HepG2 (cell line): ENCODE results near the gene ZFYVE27. TPM values are rescaled to one million over a fixed set of nuclear protein-coding genes. Genes with fewer than 3 reads are reported as not detected.
A peak's percentile ranks its signal among the peaks of the same experiment; 100 is the strongest.

Source experiments
- ATF7-NPFF ChIP-seq: sonication (generic); formaldehyde crosslinking; IDR thresholded peaks from 2 replicates; pipeline ENCODE4 v1.8.1; 2023; ENCODE audit warnings: mild to moderate bottlenecking, low read depth, missing genetic modification reagents, moderate library complexity
- CEBPB ChIP-seq: IDR thresholded peaks from 2 replicates; pipeline ENCODE4 v1.6.1; 2011; ENCODE audit warnings: low read depth, low read length, improper control_type of control experiment, borderline replicate concordance
- FIP1L1 ChIP-seq: fragments of 200-400 bp; formaldehyde crosslinking; IDR thresholded peaks from 2 replicates; pipeline ENCODE4 v1.6.1; 2018; ENCODE audit warnings: low read depth, mild to moderate bottlenecking, low read length, moderate library complexity, borderline replicate concordance; ENCODE audit not compliant: insufficient read depth
- FOXJ3 ChIP-seq: sonication (generic); formaldehyde crosslinking; IDR thresholded peaks from 2 replicates; pipeline ENCODE4 v1.4.0; 2020; ENCODE audit warnings: missing genetic modification reagents, mild to moderate bottlenecking, borderline replicate concordance
- HHEX ChIP-seq: IDR thresholded peaks from 2 replicates; pipeline ENCODE4 v1.6.1; 2016; ENCODE audit warnings: control low read depth
- JUN ChIP-seq: sonication (generic); formaldehyde crosslinking; IDR thresholded peaks from 2 replicates; pipeline ENCODE4 v1.4.0; 2020; ENCODE audit warnings: mild to moderate bottlenecking, missing genetic modification reagents
- MED1 ChIP-seq: sonication (generic); formaldehyde crosslinking; IDR thresholded peaks from 2 replicates; pipeline ENCODE4 v1.4.0; 2020; ENCODE audit warnings: missing genetic modification reagents
- SIX1 ChIP-seq: sonication (generic); formaldehyde crosslinking; IDR thresholded peaks from 2 replicates; pipeline ENCODE4 v1.4.0; 2020; ENCODE audit warnings: missing genetic modification reagents, borderline replicate concordance
- SRSF1 ChIP-seq: fragments of 200-400 bp; formaldehyde crosslinking; optimal IDR thresholded peaks from 2 replicates; pipeline ENCODE3; 2017; ENCODE audit warnings: mild to moderate bottlenecking, low read depth, low read length, moderate library complexity
- TOPORS ChIP-seq: sonication (generic); formaldehyde crosslinking; IDR thresholded peaks from 2 replicates; pipeline ENCODE4 v1.8.0; 2023; ENCODE audit warnings: mild to moderate bottlenecking, missing genetic modification reagents
- ZFY ChIP-seq: sonication (generic); formaldehyde crosslinking; IDR thresholded peaks from 2 replicates; pipeline ENCODE4 v1.4.0; 2020; ENCODE audit warnings: missing genetic modification reagents
- ZNF354B ChIP-seq: sonication (generic); formaldehyde crosslinking; IDR thresholded peaks from 2 replicates; pipeline ENCODE4 v1.8.0; 2022; ENCODE audit warnings: mild to moderate bottlenecking, missing genetic modification reagents
- ZNF44 ChIP-seq: sonication (generic); formaldehyde crosslinking; IDR thresholded peaks from 2 replicates; pipeline ENCODE4 v1.5.1; 2020; ENCODE audit warnings: mild to moderate bottlenecking, missing genetic modification reagents
- ZNF547 ChIP-seq: sonication (generic); formaldehyde crosslinking; IDR thresholded peaks from 2 replicates; pipeline ENCODE4 v1.5.1; 2020; ENCODE audit warnings: mild to moderate bottlenecking, missing genetic modification reagents
- ZNF619 ChIP-seq: sonication (generic); formaldehyde crosslinking; IDR thresholded peaks from 2 replicates; pipeline ENCODE4 v1.4.0; 2020; ENCODE audit warnings: mild to moderate bottlenecking, missing genetic modification reagents
- ZNF75D ChIP-seq: sonication (generic); formaldehyde crosslinking; IDR thresholded peaks from 2 replicates; pipeline ENCODE4 v1.8.1; 2023; ENCODE audit warnings: missing genetic modification reagents, mild to moderate bottlenecking, borderline replicate concordance
- ZNF883 ChIP-seq: sonication (generic); formaldehyde crosslinking; IDR thresholded peaks from 2 replicates; pipeline ENCODE4 v1.5.1; 2020; ENCODE audit warnings: mild to moderate bottlenecking, missing genetic modification reagents; ENCODE audit errors: not compliant biosample characterization
- polyA plus RNA-seq, 8 experiments: library from polyadenylated mRNA; depleted of rRNA in 3 of 8; stranded (reverse) in 7 of 8; unstranded in 1 of 8; fragments of >200 nt; fragmentation: Illumina TruSeq in 4 of 8; extraction: Trizol in 4 of 8; gene quantifications; 2 replicates each; pipeline versions ENCODE4 v1.2.1 to v1.2.3, GENCODE V29; 2011 to 2016; ENCODE audit warnings: low read depth in 4 of 8, missing spikeins in 1 of 8, mixed read lengths in 1 of 8; ENCODE audit not compliant: insufficient read depth in 1 of 8
- total RNA-seq, 5 experiments: library from RNA; depleted of rRNA; stranded (reverse); fragments of >200 nt; fragmentation: Illumina TruSeq; extraction: Trizol; gene quantifications; 2 replicates each; pipeline ENCODE4 v1.2.3, GENCODE V29; 2016; ENCODE audit warnings: low read depth in 1 of 5
- TF ChIP-seq, protein P1 (sequence below): sonication (generic); formaldehyde crosslinking; IDR thresholded peaks from 2 replicates; pipeline ENCODE4 v1.5.1; 2020; ENCODE audit warnings: missing genetic modification reagents, mild to moderate bottlenecking, borderline replicate concordance
- TF ChIP-seq, protein P2 (sequence below): sonication (generic); formaldehyde crosslinking; IDR thresholded peaks from 2 replicates; pipeline ENCODE4 v1.4.0; 2020; ENCODE audit warnings: missing genetic modification reagents
- TF ChIP-seq, protein P3 (sequence below): IDR thresholded peaks from 2 replicates; pipeline ENCODE4 v1.6.1; 2012; ENCODE audit warnings: inconsistent platforms
- TF ChIP-seq, protein P4 (sequence below): sonication (generic); formaldehyde crosslinking; IDR thresholded peaks from 2 replicates; pipeline ENCODE4 v1.4.0; 2020; ENCODE audit warnings: missing genetic modification reagents
- TF ChIP-seq, protein P5 (sequence below): sonication (generic); formaldehyde crosslinking; IDR thresholded peaks from 2 replicates; pipeline ENCODE4 v1.8.1; 2023; ENCODE audit warnings: mild to moderate bottlenecking, moderate library complexity, missing genetic modification reagents

The ZFYVE27 gene
- total and polyA plus RNA-seq, 2 of the 13 experiments (the other 11 are each of a cell fraction or from before 2014, with no cell fraction given) = 19.7 to 20.5 TPM

DNA sequence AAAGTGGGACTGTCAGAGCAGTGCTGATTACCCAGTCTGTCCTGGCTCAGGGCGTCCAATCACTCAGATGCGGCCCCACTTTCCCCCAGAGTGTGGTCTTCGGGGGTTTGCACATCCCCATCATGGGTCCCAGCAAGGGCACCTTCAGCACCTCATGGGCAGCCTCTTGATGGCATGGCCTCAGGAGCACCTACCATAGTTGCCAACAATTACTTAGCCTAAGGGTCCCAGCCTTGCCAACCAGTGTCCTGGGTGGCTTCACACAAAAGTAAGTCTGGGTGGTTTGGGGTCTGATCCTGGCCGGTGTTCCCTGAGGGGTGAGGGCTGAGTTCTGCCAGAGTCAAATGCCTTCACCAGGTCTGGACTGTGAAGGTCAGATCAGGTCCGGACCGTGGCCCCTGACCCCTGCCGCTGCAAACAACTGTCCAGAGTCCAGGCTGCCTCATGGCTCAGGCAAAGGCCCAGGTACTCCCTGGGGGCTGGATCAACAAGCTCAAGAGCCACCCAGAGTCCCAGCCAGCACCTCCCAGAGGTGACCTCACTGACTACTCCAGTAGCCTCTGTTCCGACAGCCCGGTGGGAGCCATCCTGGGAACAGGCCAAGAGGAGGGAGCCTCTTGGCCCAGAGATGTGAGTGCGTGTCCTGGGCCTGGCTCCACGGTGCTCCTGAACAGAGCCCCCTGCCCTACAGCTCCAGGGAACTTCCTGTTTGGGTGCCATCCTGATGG is 29.6 kb upstream of the ZFYVE27 start (continued):
- TF ChIP-seq, protein P1, sequence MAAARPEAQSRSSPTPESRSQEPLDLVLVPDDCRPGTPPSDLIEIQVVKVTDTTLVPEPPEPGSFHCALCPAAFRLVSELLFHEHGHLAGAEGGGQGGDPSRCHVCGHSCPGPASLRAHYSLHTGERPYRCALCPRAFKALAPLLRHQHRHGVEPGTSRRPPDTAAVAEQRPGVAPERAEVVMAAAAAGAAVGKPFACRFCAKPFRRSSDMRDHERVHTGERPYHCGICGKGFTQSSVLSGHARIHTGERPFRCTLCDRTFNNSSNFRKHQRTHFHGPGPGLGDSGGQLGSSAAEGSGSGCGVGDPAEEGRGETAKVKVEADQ (CRISPR knock-in tag) = no peak
- no peak for TF ChIP-seq ZNF354B
- TF ChIP-seq ZFY = peak; percentile 60; the same call in 1 of the 2 replicates
- TF ChIP-seq ZNF547 = peak; percentile 23; the same call in 1 of the 2 replicates
- no peak for TF ChIP-seq FIP1L1
- 0 out of 2 replicates have a peak, but pooled peaks have one; percentile 51 for TF ChIP-seq ATF7-NPFF (CRISPR knock-in tag)
- peak; percentile 52 for TF ChIP-seq SRSF1
- TF ChIP-seq SIX1 (CRISPR knock-in tag) = no peak
- TF ChIP-seq, protein P2, sequence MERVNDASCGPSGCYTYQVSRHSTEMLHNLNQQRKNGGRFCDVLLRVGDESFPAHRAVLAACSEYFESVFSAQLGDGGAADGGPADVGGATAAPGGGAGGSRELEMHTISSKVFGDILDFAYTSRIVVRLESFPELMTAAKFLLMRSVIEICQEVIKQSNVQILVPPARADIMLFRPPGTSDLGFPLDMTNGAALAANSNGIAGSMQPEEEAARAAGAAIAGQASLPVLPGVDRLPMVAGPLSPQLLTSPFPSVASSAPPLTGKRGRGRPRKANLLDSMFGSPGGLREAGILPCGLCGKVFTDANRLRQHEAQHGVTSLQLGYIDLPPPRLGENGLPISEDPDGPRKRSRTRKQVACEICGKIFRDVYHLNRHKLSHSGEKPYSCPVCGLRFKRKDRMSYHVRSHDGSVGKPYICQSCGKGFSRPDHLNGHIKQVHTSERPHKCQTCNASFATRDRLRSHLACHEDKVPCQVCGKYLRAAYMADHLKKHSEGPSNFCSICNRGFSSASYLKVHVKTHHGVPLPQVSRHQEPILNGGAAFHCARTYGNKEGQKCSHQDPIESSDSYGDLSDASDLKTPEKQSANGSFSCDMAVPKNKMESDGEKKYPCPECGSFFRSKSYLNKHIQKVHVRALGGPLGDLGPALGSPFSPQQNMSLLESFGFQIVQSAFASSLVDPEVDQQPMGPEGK (CRISPR knock-in tag) = peak; percentile 84
- no peak for TF ChIP-seq ZNF44 (CRISPR knock-in tag)
- TF ChIP-seq HHEX (CRISPR knock-in tag) = no peak
- TF ChIP-seq FOXJ3 (CRISPR knock-in tag) = 0 out of 2 replicates have a peak, but pooled peaks have one; percentile 65
- peak; percentile 20 for TF ChIP-seq ZNF883 (CRISPR knock-in tag)
- no peak for TF ChIP-seq ZNF75D (CRISPR knock-in tag)
- TF ChIP-seq, protein P3, sequence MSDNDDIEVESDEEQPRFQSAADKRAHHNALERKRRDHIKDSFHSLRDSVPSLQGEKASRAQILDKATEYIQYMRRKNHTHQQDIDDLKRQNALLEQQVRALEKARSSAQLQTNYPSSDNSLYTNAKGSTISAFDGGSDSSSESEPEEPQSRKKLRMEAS = peak; percentile 87
- TF ChIP-seq TOPORS (CRISPR knock-in tag) = 0 out of 2 replicates have a peak, but pooled peaks have one; percentile 56
- TF ChIP-seq CEBPB = no peak
- TF ChIP-seq MED1 (CRISPR knock-in tag) = peak; percentile 82
- TF ChIP-seq ZNF619 (CRISPR knock-in tag) = 0 out of 2 replicates have a peak, but pooled peaks have one; percentile 48
- peak; percentile 54; the same call in 1 of the 2 replicates for TF ChIP-seq JUN
- TF ChIP-seq, protein P4, sequence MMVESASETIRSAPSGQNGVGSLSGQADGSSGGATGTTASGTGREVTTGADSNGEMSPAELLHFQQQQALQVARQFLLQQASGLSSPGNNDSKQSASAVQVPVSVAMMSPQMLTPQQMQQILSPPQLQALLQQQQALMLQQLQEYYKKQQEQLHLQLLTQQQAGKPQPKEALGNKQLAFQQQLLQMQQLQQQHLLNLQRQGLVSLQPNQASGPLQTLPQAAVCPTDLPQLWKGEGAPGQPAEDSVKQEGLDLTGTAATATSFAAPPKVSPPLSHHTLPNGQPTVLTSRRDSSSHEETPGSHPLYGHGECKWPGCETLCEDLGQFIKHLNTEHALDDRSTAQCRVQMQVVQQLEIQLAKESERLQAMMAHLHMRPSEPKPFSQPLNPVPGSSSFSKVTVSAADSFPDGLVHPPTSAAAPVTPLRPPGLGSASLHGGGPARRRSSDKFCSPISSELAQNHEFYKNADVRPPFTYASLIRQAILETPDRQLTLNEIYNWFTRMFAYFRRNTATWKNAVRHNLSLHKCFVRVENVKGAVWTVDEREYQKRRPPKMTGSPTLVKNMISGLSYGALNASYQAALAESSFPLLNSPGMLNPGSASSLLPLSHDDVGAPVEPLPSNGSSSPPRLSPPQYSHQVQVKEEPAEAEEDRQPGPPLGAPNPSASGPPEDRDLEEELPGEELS (CRISPR knock-in tag) = peak; percentile 65; the same call in 1 of the 2 replicates
- TF ChIP-seq, protein P5, sequence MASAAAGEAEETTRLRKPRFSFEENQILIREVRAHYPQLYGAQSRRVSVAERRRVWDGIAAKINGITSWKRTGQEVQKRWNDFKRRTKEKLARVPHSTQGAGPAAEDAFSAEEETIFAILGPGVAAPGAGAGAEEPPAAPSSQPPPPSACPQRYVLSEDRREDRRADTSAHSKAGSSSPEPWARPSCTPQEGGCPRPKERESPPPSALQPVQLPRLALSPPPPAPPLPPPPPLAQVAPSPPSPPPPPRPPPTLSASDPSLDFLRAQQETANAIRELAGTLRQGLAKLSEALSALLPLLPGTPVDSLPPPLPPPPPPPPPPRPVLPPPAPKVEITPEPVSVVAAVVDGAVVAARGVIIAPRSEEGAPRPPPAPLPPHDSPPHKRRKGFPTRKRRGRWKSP (CRISPR knock-in tag) = peak; percentile 21; the same call in 1 of the 2 replicates
